Smooth muscle cell (in vitro differentiated cells): ENCODE measurements around the gene EXOC3. TPM values are rescaled to one million over a fixed set of nuclear protein-coding genes. Genes with fewer than 3 reads are reported as not detected.

Experiments used
- DNase-seq: peaks from one replicate; lab custom pipeline; 2025; ENCODE audit not compliant: unreplicated experiment; lab: John Stamatoyannopoulos, UW
- H2AFZ ChIP-seq: fragments of 200-600 bp; sonication (generic); 2 replicates; pipeline ENCODE4 v1.6.0; 2016; ENCODE audit warnings: antibody characterized with exemption, low read depth, mild to moderate bottlenecking
- H3F3A ChIP-seq: fragments of 200-600 bp; sonication (generic); 2 replicates; pipeline ENCODE4 v1.6.0; 2017; ENCODE audit warnings: antibody characterized with exemption, low read depth
- H3K27ac ChIP-seq: fragments of 200-600 bp; sonication (generic); 2 replicates; pipeline ENCODE4 v1.5.1; 2016; ENCODE audit warnings: low read depth, mild to moderate bottlenecking
- H3K27me3 ChIP-seq: fragments of 200-600 bp; sonication (generic); 2 replicates; pipeline ENCODE4 v1.6.1; 2016; ENCODE audit warnings: low read depth, mild to moderate bottlenecking
- H3K36me3 ChIP-seq: fragments of 200-600 bp; sonication (generic); 2 replicates; pipeline ENCODE4 v1.5.1; 2016; ENCODE audit warnings: low read depth
- H3K4me1 ChIP-seq: fragments of 200-600 bp; sonication (generic); 2 replicates; pipeline ENCODE4 v1.5.1; 2016; ENCODE audit warnings: low read depth
- H3K4me2 ChIP-seq: fragments of 200-600 bp; sonication (generic); 2 replicates; pipeline ENCODE4 v1.6.0; 2016; ENCODE audit warnings: mild to moderate bottlenecking
- H3K4me3 ChIP-seq: fragments of 200-600 bp; sonication (generic); 2 replicates; pipeline ENCODE4 v1.5.1; 2016; ENCODE audit warnings: mild to moderate bottlenecking
- H3K79me2 ChIP-seq: fragments of 200-600 bp; sonication (generic); 2 replicates; pipeline ENCODE4 v1.6.0; 2016; ENCODE audit warnings: low read depth, mild to moderate bottlenecking
- H3K9ac ChIP-seq: fragments of 200-600 bp; sonication (generic); 2 replicates; pipeline ENCODE4 v1.6.0; 2016; ENCODE audit warnings: low read depth
- H3K9me3 ChIP-seq: fragments of 200-600 bp; sonication (generic); replicated peaks from 2 replicates; pipeline ENCODE4 v1.5.1; 2016; ENCODE audit warnings: low read depth
- H4K20me1 ChIP-seq: fragments of 200-600 bp; sonication (generic); 2 replicates; pipeline ENCODE4 v1.6.0; 2016; ENCODE audit warnings: low read depth
- CTCF ChIP-seq: fragments of 200-600 bp; sonication (generic); IDR thresholded peaks from 2 replicates; pipeline ENCODE4 v1.5.1; 2017; ENCODE audit warnings: borderline replicate concordance, mild to moderate bottlenecking, antibody characterized with exemption; ENCODE audit not compliant: insufficient read depth, poor library complexity, severe bottlenecking
- WGBS: methylation state at CpG from one replicate; pipeline ENCODE4 v1.1.7; 2016; ENCODE audit warnings: low lambda C conversion rate; 5-methylcytosine and 5-hydroxymethylcytosine counted together
- polyA plus RNA-seq: library from polyadenylated mRNA; unstranded; fragments of >200 nt; fragmentation: Nextera tagmentation; extraction: Ambion mirVana; gene quantifications from 2 replicates; pipeline ENCODE4 v1.2.1, GENCODE V29; 2016
- total RNA-seq: library from RNA; depleted of rRNA; stranded (reverse); fragments of >200 nt; gene quantifications from 2 replicates; pipeline ENCODE4 v1.2.3, GENCODE V29; 2014

Gene EXOC3
- total and polyA plus RNA-seq, 2 experiments from 2014 or later, result 23.6 to 30.5 TPM

GRCh38 chr5:435156-435790 lies 7.7 kb upstream of the EXOC3 start:
- no peak for TF ChIP-seq CTCF
- no peaks in the 10 kb centered on the region for H3K36me3 ChIP-seq
- no peak for DNase-seq

GRCh38 chr5:435961-436640 lies 6.9 kb upstream of the EXOC3 start:
- H3K79me2 ChIP-seq, result no peaks in the 10 kb centered on the region
- no peaks in the 10 kb centered on the region for H3K9me3 ChIP-seq
- H4K20me1 ChIP-seq, result no peaks in the 10 kb centered on the region
- H3F3A ChIP-seq, result peaks cover 3% of the 10 kb centered on the region
- H3K4me1 ChIP-seq, result no peaks in the 10 kb centered on the region
- no peak overlapping the region for H3K4me3 ChIP-seq
- H2AFZ ChIP-seq, result no peak overlapping the region
- peak; percentile 20 for TF ChIP-seq CTCF
- WGBS, result 88% methylated on average over 18 of the region's 18 CpGs
- no peaks in the 10 kb centered on the region for H3K27me3 ChIP-seq
- DNase-seq, result no peak
- H3K36me3 ChIP-seq, result no peaks in the 10 kb centered on the region
- H3K9ac ChIP-seq, result no peak overlapping the region
- H3K4me2 ChIP-seq, result no peak overlapping the region
- no peak overlapping the region for H3K27ac ChIP-seq

More at GRCh38 chr5:435156-435790, 7.7 kb upstream of the EXOC3 start:
- H3K27me3 ChIP-seq, result no peaks in the 10 kb centered on the region
- no peaks in the 10 kb centered on the region for H3K4me1 ChIP-seq
- H2AFZ ChIP-seq, result no peak overlapping the region
- no peaks in the 10 kb centered on the region for H3K79me2 ChIP-seq
- WGBS, result 93% methylated on average over 27 of the region's 27 CpGs
- no peaks in the 10 kb centered on the region for H3K9me3 ChIP-seq
- no peak overlapping the region for H3K9ac ChIP-seq
- H4K20me1 ChIP-seq, result no peaks in the 10 kb centered on the region
- no peaks in the 10 kb centered on the region for H3F3A ChIP-seq
- no peak overlapping the region for H3K27ac ChIP-seq
- no peak overlapping the region for H3K4me2 ChIP-seq
- no peak overlapping the region for H3K4me3 ChIP-seq

GRCh38 chr5:436641-436975 lies 6.4 kb upstream of the EXOC3 start:
- Histone ChIP-seq H3K4me3 (no peak overlapping the region), H3F3A (peaks cover 3% of the 10 kb centered on the region), H3K9ac (no peak overlapping the region), H3K79me2 (peaks cover 1% of the 10 kb centered on the region), H3K9me3 (no peaks in the 10 kb centered on the region), H3K27me3 (no peaks in the 10 kb centered on the region), H2AFZ (no peak overlapping the region), H3K4me1 (no peaks in the 10 kb centered on the region), H3K36me3 (no peaks in the 10 kb centered on the region), H3K27ac (no peak overlapping the region), H4K20me1 (no peaks in the 10 kb centered on the region), H3K4me2 (no peak overlapping the region)
- no peak for DNase-seq
- no peak for TF ChIP-seq CTCF
- WGBS, result 73% methylated on average over 5 of the region's 5 CpGs
